Astrocyte (in vitro differentiated cells and primary cell): ENCODE measurements around the gene WDR45B. TPM values are rescaled to one million over a fixed set of nuclear protein-coding genes. Genes with fewer than 3 reads are reported as not detected.

Source experiments
- DNase-seq: peaks from one replicate; pipeline ENCODE4 v3.0.0-alpha.2; 2010; ENCODE audit warnings: low read depth
- FAIRE-seq: peaks from 2 replicates; lab custom pipeline; 2011; peaks lifted over from hg19 to GRCh38; lab: Jason Lieb, UNC
- H2AFZ ChIP-seq: 2 replicates; pipeline ENCODE4 v1.6.0; 2012; ENCODE audit warnings: low read depth, low read length, inconsistent platforms
- H3K27ac ChIP-seq: 2 replicates; pipeline ENCODE4 v1.5.1; 2011; ENCODE audit warnings: low read depth, low read length, inconsistent platforms
- H3K27me3 ChIP-seq: 2 replicates; pipeline ENCODE4 v1.6.0; 2011; ENCODE audit warnings: low read length, inconsistent platforms; ENCODE audit not compliant: insufficient read depth
- H3K36me3 ChIP-seq: 2 replicates; pipeline ENCODE4 v1.5.1; 2011; ENCODE audit warnings: low read length, inconsistent platforms; ENCODE audit not compliant: insufficient read depth
- H3K4me1 ChIP-seq: 2 replicates; pipeline ENCODE4 v1.5.1; 2011; ENCODE audit warnings: low read length, inconsistent platforms; ENCODE audit not compliant: insufficient read depth
- H3K4me2 ChIP-seq: 2 replicates; pipeline ENCODE4 v1.6.0; 2012; ENCODE audit warnings: low read length, inconsistent platforms
- H3K4me3 ChIP-seq: 2 replicates; pipeline ENCODE4 v1.5.1; 2011; ENCODE audit warnings: low read depth, mild to moderate bottlenecking, low read length, inconsistent platforms; ENCODE audit not compliant: insufficient read depth
- H3K79me2 ChIP-seq: 2 replicates; pipeline ENCODE4 v1.6.0; 2012; ENCODE audit warnings: mild to moderate bottlenecking, low read length, inconsistent platforms; ENCODE audit not compliant: insufficient read depth
- H3K9ac ChIP-seq: 2 replicates; pipeline ENCODE4 v1.6.0; 2012; ENCODE audit warnings: mild to moderate bottlenecking, low read length, inconsistent platforms
- H3K9me3 ChIP-seq: 2 replicates; pipeline ENCODE4 v1.5.1; 2012; ENCODE audit warnings: low read depth, mild to moderate bottlenecking, low read length, inconsistent platforms; ENCODE audit not compliant: insufficient read depth
- H4K20me1 ChIP-seq: 2 replicates; pipeline ENCODE4 v1.6.0; 2012; ENCODE audit warnings: low read length, inconsistent platforms; ENCODE audit not compliant: insufficient read depth
- H3K27ac Mint-ChIP-seq: one replicate; pipeline ENCODE4 v1.8.0; 2021; ENCODE audit warnings: mild to moderate bottlenecking, mixed read lengths; ENCODE audit not compliant: unreplicated experiment
- H3K27me3 Mint-ChIP-seq: one replicate; pipeline ENCODE4 v1.8.0; 2021; ENCODE audit warnings: low read depth, mixed read lengths; ENCODE audit not compliant: unreplicated experiment
- H3K36me3 Mint-ChIP-seq: one replicate; pipeline ENCODE4 v1.8.0; 2021; ENCODE audit warnings: low read depth, mixed read lengths; ENCODE audit not compliant: unreplicated experiment
- H3K4me1 Mint-ChIP-seq: one replicate; pipeline ENCODE4 v1.8.0; 2021; ENCODE audit warnings: low read depth, mixed read lengths; ENCODE audit not compliant: unreplicated experiment
- H3K4me3 Mint-ChIP-seq: one replicate; pipeline ENCODE4 v1.8.0; 2021; ENCODE audit warnings: mild to moderate bottlenecking, moderate library complexity, mixed read lengths; ENCODE audit not compliant: unreplicated experiment
- H3K9me3 Mint-ChIP-seq: one replicate; pipeline ENCODE4 v1.8.0; 2021; ENCODE audit warnings: mild to moderate bottlenecking, mixed read lengths; ENCODE audit not compliant: unreplicated experiment
- CTCF ChIP-seq: IDR thresholded peaks from 2 replicates; pipeline ENCODE4 v1.5.1; 2011; ENCODE audit warnings: low read depth, mild to moderate bottlenecking, inconsistent platforms, low read length, moderate library complexity; ENCODE audit not compliant: insufficient read depth
- EZH2 ChIP-seq: IDR thresholded peaks from 2 replicates; pipeline ENCODE4 v1.6.1; 2012; ENCODE audit warnings: mild to moderate bottlenecking, low read length, inconsistent platforms; ENCODE audit not compliant: insufficient read depth
- total RNA-seq: library from RNA; stranded (reverse); gene quantifications from 2 replicates; pipeline ENCODE4 v1.2.1, GENCODE V29; 2021

Gene WDR45B
- total RNA-seq, 1 donor from 2014 or later = 75.4 TPM

- no peak overlapping the region for H3K9ac ChIP-seq
- H3K4me1 ChIP-seq = no peaks in the 10 kb centered on the region
- H3K36me3 ChIP-seq = no peaks in the 10 kb centered on the region
- H3K27me3 ChIP-seq = no peaks in the 10 kb centered on the region
- H3K27ac Mint-ChIP-seq = no peak overlapping the region
- H3K27me3 Mint-ChIP-seq = no peaks in the 10 kb centered on the region
- no peak overlapping the region for H3K4me3 Mint-ChIP-seq
- H3K9me3 Mint-ChIP-seq = peaks cover 5% of the 10 kb centered on the region
- FAIRE-seq = no peak
- no peak for TF ChIP-seq CTCF
- DNase-seq = no peak
- H4K20me1 ChIP-seq = peaks cover 3% of the 10 kb centered on the region
- no peak overlapping the region for H2AFZ ChIP-seq
- H3K4me3 ChIP-seq = no peak overlapping the region
- no peak overlapping the region for H3K27ac ChIP-seq
- no peaks in the 10 kb centered on the region for H3K9me3 ChIP-seq
- no peak overlapping the region for H3K4me2 ChIP-seq
- peaks cover 5% of the 10 kb centered on the region for H3K36me3 Mint-ChIP-seq
- H3K4me1 Mint-ChIP-seq = peaks cover 4% of the 10 kb centered on the region
- no peaks in the 10 kb centered on the region for H3K79me2 ChIP-seq
Measured at GRCh38 chr17:82679586-82680465, 31.6 kb upstream of the WDR45B start.

GRCh38 chr17:82678265-82678891 is 30.1 kb upstream of the WDR45B start:
- TF ChIP-seq EZH2 (no peak), CTCF (no peak)

More at GRCh38 chr17:82678265-82678891, 30.1 kb upstream of the WDR45B start:
- H3K4me2 ChIP-seq = no peak overlapping the region
- no peaks in the 10 kb centered on the region for H3K27me3 Mint-ChIP-seq
- no peak overlapping the region for H3K27ac ChIP-seq
- H3K9ac ChIP-seq = no peak overlapping the region
- peaks cover 5% of the 10 kb centered on the region for H3K9me3 Mint-ChIP-seq
- no peaks in the 10 kb centered on the region for H3K9me3 ChIP-seq
- DNase-seq = no peak
- no peak overlapping the region for H3K4me3 ChIP-seq
- H3K27ac Mint-ChIP-seq = no peak overlapping the region
- no peaks in the 10 kb centered on the region for H3K4me1 ChIP-seq
- peaks cover 8% of the 10 kb centered on the region for H3K4me1 Mint-ChIP-seq
- H2AFZ ChIP-seq = no peak overlapping the region
- H3K4me3 Mint-ChIP-seq = no peak overlapping the region
- no peaks in the 10 kb centered on the region for H3K27me3 ChIP-seq
- no peaks in the 10 kb centered on the region for H3K79me2 ChIP-seq
- H4K20me1 ChIP-seq = peaks cover 6% of the 10 kb centered on the region
- no peaks in the 10 kb centered on the region for H3K36me3 ChIP-seq
- no peak for FAIRE-seq
- H3K36me3 Mint-ChIP-seq = no peaks in the 10 kb centered on the region
